GM19324 (cell line): ENCODE results near the gene FOXD4L3.
"Not testable (repeated sequence)": the region's sequence is repeated elsewhere in the genome, so short reads cannot be mapped to it uniquely, and the experiment has no call there.

ENCODE experiments used
- ATAC-seq: cut with Tn5 transposase; IDR thresholded peaks from one replicate; pipeline ENCODE4 v1.9.1; 2021; ENCODE audit warnings: mild to moderate bottlenecking, moderate library complexity; ENCODE audit not compliant: unreplicated experiment, low FRiP score

FOXD4L3 gene

DNA sequence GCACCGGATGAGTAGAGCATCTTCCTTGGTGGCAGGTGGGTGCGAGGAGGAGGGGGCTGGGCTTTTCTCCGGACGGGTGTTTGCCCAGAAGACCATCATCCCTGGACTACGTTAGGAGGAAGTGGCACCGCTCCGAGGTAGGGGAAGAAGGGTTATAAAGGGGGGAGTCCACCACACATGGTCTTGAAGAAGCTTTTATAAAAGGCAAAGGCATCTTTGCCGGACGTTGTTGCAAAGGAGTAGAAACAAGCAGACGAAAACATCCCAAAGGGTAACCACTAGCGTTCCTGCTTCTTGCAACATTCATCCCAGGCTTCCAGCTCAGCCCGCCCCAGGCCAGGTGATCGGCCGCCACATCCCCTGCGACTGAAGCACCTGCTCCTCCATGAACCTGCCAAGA lies at the start of gene FOXD4L3:
Gene FOXD4L3, plus strand, starts transcription at position 301 of the 400 bp plus-strand sequence. Its CDS starts 85 bp downstream, at position 386.
- ATAC-seq, result not testable (repeated sequence)

- ATAC-seq, result not testable (repeated sequence)
Measured at GRCh38 chr9:68281041-68281440, 21.6 kb upstream of the FOXD4L3 start.

DNA sequence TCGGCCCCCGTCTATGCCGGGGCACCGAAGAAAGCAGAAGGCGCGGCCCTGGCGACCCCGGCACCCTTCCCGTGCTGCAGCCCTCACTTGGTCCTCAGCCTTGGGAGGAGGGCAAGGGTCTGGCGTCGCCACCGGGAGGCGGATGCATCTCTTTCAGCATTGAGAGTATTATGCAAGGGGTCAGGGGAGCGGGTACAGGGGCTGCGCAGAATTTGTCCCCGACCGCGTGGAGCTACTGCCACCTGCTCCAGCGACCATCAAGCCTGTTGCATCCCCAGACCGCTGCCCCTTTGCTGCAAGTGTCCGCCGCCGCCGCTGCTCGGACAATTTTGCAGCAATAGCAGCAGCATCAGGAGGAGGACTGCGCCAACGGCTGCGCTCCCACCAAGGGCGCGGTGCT lies 1.1 kb downstream of the FOXD4L3 start:
- not testable (repeated sequence) for ATAC-seq

DNA sequence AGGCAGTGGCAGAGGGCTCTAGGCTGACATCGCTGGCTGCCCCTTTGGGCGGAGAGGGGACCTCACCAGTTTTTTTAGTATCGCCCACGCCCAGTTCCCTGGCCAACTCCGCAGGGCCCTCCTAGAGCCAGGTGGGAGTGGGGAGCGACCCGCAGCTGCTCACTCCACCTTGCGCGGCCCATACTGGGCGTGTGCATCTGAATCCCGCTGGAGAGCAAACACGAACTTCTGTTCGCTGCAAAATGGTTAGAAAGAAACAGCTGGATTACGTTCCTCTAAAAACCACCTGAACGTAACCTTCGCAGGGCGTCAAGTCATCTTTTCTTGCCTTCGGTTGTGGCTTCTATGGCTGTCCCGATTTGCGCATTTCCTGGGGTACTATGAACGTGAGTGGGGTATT lies 1.5 kb downstream of the FOXD4L3 start:
- ATAC-seq, result not testable (repeated sequence)

GRCh38 chr9:68304777-68305176 lies 2.1 kb downstream of the FOXD4L3 start:
- not testable (repeated sequence) for ATAC-seq

DNA sequence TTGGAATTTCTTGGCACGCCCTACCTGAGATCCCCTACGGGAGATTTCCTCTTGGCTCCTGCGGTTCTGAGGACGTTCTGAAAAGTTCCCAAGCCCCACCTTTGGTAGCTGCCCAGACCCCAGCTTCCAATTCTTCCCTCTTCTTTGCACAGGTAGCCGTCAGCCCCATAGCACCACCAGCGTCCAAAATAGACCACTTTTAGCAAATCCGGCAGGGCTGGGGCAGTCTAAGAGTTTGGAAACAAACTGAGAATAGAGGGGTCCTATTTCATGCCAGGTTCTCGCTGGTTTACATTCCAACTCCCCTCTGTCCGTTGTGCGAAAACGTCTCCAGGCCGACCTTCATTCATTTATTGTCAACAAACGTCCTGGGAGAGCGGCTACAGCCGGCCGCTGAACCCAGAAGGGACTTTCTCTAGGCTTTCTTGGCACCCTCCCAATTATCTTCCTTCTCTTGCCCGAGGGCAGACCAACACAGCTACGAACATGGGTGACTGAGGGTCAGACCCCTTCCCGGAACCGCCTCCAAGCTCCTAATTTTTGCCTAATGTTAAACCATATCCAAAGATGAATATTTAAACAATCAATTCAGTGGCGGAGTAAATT lies 3.1 kb downstream of the FOXD4L3 start:
- not testable (repeated sequence) for ATAC-seq

GRCh38 chr9:68306391-68306964 lies 3.8 kb downstream of the FOXD4L3 start:
- ATAC-seq, result not testable (repeated sequence)

GRCh38 chr9:68307127-68307526 lies 4.5 kb downstream of the FOXD4L3 start:
- not testable (repeated sequence) for ATAC-seq

DNA sequence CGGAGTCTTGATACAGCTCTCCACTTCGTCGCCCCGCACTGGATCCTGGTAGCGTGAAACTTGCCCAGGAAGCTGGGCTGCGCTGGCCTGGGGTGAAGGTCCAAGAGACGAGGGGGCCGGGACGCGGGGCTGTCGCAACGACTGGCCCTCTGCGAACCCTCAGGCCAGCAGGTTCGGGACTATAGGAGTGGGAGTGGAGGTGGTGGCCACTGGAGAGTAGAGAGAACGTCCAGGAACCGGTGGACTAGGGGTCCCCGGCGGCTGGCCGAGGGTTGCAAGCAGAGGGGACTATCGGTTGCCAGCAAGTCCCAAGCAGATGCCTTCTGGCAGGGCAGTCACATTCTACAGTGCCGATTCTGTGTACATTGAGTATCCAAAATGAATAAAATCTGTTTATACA lies 5.0 kb downstream of the FOXD4L3 start:
- not testable (repeated sequence) for ATAC-seq

GRCh38 chr9:68311208-68311607 lies 8.5 kb downstream of the FOXD4L3 start:
- not testable (repeated sequence) for ATAC-seq

- not testable (repeated sequence) for ATAC-seq
Measured at GRCh38 chr9:68318209-68318608, 15.5 kb downstream of the FOXD4L3 start.

GRCh38 chr9:68323749-68324148 lies 21.1 kb downstream of the FOXD4L3 start:
- not testable (repeated sequence) for ATAC-seq

GRCh38 chr9:68324518-68324917 lies 21.9 kb downstream of the FOXD4L3 start:
- ATAC-seq, result not testable (repeated sequence)

GRCh38 chr9:68329106-68329505 lies 26.4 kb downstream of the FOXD4L3 start:
- ATAC-seq, result not testable (repeated sequence)

- not testable (repeated sequence) for ATAC-seq
Measured at GRCh38 chr9:68330531-68331173, 28.0 kb downstream of the FOXD4L3 start.

- not testable (repeated sequence) for ATAC-seq
Measured at GRCh38 chr9:68332122-68332521, 29.5 kb downstream of the FOXD4L3 start.

- ATAC-seq, result not testable (repeated sequence)
Measured at GRCh38 chr9:68335935-68336334, 33.3 kb downstream of the FOXD4L3 start.

DNA sequence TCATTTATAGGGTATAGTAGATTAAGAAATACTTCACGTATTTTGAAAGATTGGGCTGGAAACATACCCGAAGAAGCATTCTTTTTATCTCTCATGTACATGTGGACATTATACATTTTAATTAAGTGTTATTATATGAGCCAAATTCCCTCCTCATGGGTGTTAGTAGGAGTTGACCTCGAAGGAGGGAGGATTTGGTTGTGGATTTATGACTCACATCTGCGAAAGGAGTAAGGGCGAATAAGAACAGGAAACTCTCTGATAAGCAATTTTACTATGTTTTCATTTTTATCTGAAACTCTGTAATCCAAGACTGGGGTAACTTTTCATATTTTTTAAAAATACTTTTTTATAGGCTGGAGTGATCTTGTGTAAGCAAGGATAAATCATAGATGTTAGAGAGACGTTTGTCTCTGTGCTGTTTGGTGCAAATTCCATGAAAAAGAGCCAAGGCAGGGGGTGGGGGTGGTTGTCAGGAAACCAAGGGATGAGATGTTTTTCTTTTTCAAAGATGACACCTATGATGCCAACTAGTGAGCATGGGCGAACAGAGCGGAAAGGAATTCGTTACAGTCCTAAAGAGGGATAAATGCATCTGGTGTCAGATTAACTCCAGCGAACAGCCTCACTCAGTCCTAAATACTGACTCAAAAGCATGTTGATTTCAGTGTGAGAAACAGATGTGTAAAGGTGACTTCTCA lies 34.1 kb downstream of the FOXD4L3 start:
- not testable (repeated sequence) for ATAC-seq

DNA sequence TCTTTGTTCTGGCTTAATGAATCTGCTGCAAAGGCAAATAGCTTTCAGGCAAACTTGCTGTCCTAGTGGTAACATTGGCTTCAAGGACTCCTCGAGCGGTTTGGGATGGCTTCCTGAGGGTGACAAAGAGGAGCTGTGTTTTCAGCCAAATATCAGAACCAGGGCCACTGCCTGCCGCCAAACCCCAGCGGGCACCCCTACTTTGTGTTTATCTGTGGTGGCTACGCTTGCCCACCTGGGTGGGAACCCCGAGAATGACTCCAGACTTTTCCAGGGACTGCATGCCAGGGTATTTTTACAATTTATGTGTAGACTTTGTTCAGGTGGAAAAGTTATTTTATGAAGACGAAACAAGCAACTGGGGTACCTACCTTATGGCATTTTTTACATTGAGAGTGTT lies 35.3 kb downstream of the FOXD4L3 start:
- not testable (repeated sequence) for ATAC-seq

- peak; percentile 68 for ATAC-seq
Measured at GRCh38 chr9:68342265-68343025, 39.8 kb downstream of the FOXD4L3 start.
